HTR-8/SVneo (cell line): ENCODE data around the gene CHEK2.
"Not testable (repeated sequence)": the region's sequence is repeated elsewhere in the genome, so short reads cannot be mapped to it uniquely, and the experiment has no call there.

ENCODE experiments used
- DNase-seq: peaks from one replicate; pipeline ENCODE4 v3.0.0; 2011; ENCODE audit warnings: low spot score, mixed read lengths; ENCODE audit not compliant: insufficient read length
- FAIRE-seq: peaks from 2 replicates; lab custom pipeline; 2011; peaks lifted over from hg19 to GRCh38; lab: Jason Lieb, UNC

CHEK2 gene

GRCh38 chr22:28741785-28742561 lies at the start of gene CHEK2, which contains the start of gene HSCB:
TSS of gene CHEK2 (minus strand) at chr22:28741820. CDS start at chr22:28734721, 7,099 bp downstream.
TSS of gene HSCB (plus strand) at chr22:28742039. CDS start at chr22:28742096, 57 bp downstream.
- DNase-seq = peak; percentile 92

DNA sequence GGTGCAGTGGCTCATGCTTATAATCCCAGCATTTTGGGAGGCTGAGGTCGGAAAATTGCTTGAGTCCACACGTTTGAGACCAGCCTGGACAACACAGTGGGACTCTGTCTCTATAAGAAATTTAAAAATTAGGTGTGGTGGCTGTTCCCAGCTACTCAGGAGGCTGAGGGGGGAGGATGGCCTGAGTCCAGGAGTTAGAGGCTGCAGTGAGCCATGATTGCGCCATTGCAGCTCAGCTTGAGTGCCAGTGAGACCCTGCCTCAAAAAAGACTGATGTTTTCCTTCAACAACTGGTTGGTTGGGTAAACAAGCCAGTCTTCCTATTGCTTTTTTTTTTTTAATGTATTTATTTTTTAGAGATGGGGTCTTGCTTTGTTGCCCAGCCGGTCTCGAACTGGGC lies 49.5 kb upstream of the CHEK2 start:
- FAIRE-seq (no peak), DNase-seq (no peak)

More at GRCh38 chr22:28741785-28742561, at the start of gene CHEK2, which contains the start of gene HSCB:
- FAIRE-seq = peak; percentile 73

- FAIRE-seq (no peak), DNase-seq (no peak)
Observed at GRCh38 chr22:28788601-28789000, 47.0 kb upstream of the CHEK2 start.

- DNase-seq (no peak), FAIRE-seq (no peak)
Observed at GRCh38 chr22:28783786-28784671, 42.4 kb upstream of the CHEK2 start.

GRCh38 chr22:28780296-28780695 lies 38.7 kb upstream of the CHEK2 start:
- DNase-seq = no peak

GRCh38 chr22:28779833-28780232 lies 38.2 kb upstream of the CHEK2 start:
- FAIRE-seq (no peak), DNase-seq (no peak)

More at GRCh38 chr22:28780296-28780695, 38.7 kb upstream of the CHEK2 start:
- no peak for FAIRE-seq

GRCh38 chr22:28774378-28774777 lies 32.8 kb upstream of the CHEK2 start:
- DNase-seq = no peak
- no peak for FAIRE-seq

DNA sequence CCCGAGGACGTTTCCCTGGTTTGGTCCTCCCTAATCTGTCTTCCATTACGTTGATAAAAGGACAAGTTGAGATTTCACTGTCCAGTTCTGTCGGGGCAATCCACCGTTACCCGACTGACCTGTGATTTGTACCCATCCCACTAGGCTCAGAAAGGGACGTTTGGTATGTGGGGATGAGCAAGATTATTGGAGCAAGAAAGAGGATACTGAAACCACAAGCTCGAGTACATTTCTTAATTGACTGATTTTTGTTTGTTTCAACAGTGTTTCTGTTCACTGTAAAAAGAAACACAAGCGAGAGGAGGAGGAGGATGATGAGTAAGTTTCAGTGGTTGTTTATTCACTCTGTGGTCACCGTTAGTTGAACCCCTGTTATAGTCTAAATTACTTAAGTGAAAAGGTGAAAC lies 31.8 kb upstream of the CHEK2 start:
- FAIRE-seq = no peak
- DNase-seq = no peak

GRCh38 chr22:28772633-28773460 lies 31.2 kb upstream of the CHEK2 start, which contains the start of gene CCDC117:
TSS of gene CCDC117 (plus strand) at chr22:28772695. CDS start at chr22:28772850, 155 bp downstream.
- FAIRE-seq (peak; percentile 20), DNase-seq (peak; percentile 92)

- DNase-seq (no peak), FAIRE-seq (no peak)
Observed at GRCh38 chr22:28771195-28771791, 29.7 kb upstream of the CHEK2 start.

DNA sequence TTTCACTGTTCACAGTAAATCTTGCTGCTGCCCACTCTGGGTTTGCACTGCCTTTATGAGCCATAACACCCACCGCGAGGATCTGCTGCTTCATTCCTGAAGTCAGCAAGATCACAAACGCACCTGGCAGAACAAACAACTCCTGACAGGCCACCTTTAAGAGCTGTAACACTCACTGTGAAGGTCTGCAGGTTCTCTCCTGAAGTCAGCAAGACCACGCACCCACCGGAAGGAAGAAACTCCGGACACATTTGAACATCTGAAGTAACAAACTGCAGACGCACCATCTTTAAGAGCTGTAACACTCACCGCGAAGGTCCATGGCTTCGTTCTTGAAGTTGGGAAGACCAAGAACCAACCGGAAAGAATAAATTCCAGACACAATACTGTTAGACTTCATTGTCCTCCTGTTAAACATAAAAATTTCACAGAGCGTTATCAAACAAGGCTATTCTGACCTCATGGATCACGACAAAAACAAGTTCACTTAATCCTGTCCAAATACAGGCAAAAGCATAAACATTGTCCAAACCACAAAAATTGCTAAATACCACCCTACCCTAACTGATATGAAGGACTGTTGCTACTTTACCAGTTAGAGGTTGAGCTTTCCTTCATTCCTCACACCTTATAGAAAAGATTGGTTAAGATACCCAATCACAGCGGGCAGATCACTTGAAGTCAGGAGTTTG lies 27.9 kb upstream of the CHEK2 start:
- DNase-seq = no peak
- FAIRE-seq = no peak

GRCh38 chr22:28768701-28769393 lies 27.2 kb upstream of the CHEK2 start:
- DNase-seq (no peak), FAIRE-seq (no peak)

DNA sequence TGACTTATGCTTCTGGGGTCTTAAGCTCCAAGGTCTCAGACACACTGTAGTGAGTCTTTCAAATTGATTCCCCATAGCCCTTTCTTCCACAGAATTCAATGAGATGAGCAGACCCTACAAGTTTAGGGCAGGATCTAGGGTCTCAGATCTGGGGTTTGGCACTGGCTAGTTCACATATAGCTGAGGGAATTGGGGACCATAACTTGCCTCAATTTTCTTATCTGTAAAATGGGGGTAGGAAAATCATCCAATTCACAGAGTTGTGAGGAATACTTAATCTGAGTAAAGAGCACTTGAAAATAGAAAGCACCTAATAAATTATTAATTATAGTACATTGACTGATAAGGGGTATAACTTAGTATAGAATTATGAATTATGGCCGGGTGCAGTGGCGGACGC lies 25.0 kb upstream of the CHEK2 start:
- DNase-seq (no peak), FAIRE-seq (no peak)

GRCh38 chr22:28762000-28762399 lies 20.4 kb upstream of the CHEK2 start:
- not testable (repeated sequence) for DNase-seq, FAIRE-seq

GRCh38 chr22:28761449-28761755 lies 19.8 kb upstream of the CHEK2 start:
- FAIRE-seq (no peak), DNase-seq (no peak)

DNA sequence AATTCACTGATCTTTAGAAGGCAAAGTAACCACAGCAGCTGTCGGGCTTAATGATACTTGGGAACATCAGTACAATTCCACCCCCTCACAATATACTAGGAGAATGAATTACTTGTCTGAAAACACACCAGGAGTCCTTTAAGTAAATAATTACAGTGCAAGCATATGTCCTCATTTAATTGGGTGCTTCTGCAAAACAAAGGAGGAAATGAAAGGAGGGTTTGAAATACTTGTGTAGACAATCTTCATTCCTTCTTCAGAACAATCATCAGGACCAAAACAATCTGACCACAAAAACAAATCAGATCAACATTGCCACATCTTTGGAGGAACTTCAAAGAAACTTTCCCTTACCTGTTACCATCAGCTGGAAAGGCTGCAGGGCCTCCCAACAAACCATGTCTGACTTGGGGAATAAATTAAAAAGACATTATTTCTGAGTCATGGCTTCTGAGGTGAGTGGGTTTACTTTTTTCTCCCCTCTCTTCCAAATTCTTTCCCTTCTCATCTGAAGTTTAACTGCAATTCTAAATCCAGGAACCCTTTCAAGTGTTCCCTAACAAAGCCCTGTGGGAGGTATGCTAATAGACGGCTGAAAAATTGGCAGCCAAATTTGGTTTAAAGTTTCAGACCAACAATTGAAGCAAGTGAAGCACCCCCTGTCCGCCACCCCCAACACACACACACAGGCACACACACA lies 18.4 kb upstream of the CHEK2 start:
- no peak for DNase-seq

GRCh38 chr22:28754512-28754911 lies 12.9 kb upstream of the CHEK2 start:
- not testable (repeated sequence) for DNase-seq

More for the DNA sequence above, 18.4 kb upstream of the CHEK2 start:
- FAIRE-seq = no peak

DNA sequence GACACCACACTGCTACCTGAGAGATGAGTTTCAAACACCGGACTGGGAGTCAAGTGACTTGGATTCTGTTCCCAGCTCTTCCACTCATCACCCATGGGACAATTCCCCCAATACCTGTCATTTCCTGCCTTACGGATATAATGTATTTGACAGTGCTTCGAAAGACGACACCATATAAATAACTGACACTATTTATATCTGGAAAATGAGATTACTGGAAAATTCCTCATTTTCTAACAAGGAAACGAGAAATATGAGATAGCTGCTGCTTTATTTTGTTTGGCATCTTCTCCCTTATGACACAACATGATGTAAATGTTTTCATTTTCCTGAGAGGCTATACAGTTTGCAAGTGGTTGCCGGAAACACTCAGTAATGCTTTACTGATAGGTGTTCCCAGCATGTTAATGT lies 8.9 kb upstream of the CHEK2 start:
- DNase-seq (peak; percentile 18), FAIRE-seq (no peak)

More at GRCh38 chr22:28754512-28754911, 12.9 kb upstream of the CHEK2 start:
- FAIRE-seq = not testable (repeated sequence)
